Memory B cell (primary cell): ENCODE results near the gene PLCB3.

Source experiments
- ATAC-seq: fragments of 150-1000 bp; cut with Tn5 transposase; 2 replicates; pipeline ENCODE4 v1.10.0; 2021; ENCODE audit warnings: low read depth, mild to moderate bottlenecking, moderate library complexity
- DNase-seq, 2 donors: peaks; one replicate each; pipeline ENCODE4 v3.0.0; 2022; ENCODE audit warnings: low spot score in 2 of 2
- H3K27ac Mint-ChIP-seq: one replicate; pipeline ENCODE4 v1.8.0; 2022; ENCODE audit warnings: mild to moderate bottlenecking, moderate library complexity, mixed read lengths
- H3K27me3 Mint-ChIP-seq: one replicate; pipeline ENCODE4 v1.8.0; 2022; ENCODE audit warnings: mixed read lengths
- H3K36me3 Mint-ChIP-seq: one replicate; pipeline ENCODE4 v1.8.0; 2022; ENCODE audit warnings: mild to moderate bottlenecking, mixed read lengths
- H3K4me1 Mint-ChIP-seq: one replicate; pipeline ENCODE4 v1.8.0; 2022; ENCODE audit warnings: mixed read lengths
- H3K4me3 Mint-ChIP-seq: one replicate; pipeline ENCODE4 v1.8.0; 2022; ENCODE audit warnings: mild to moderate bottlenecking, moderate library complexity, mixed read lengths
- H3K9me3 Mint-ChIP-seq: one replicate; pipeline ENCODE4 v1.8.0; 2022; ENCODE audit warnings: mixed read lengths

The PLCB3 gene

DNA sequence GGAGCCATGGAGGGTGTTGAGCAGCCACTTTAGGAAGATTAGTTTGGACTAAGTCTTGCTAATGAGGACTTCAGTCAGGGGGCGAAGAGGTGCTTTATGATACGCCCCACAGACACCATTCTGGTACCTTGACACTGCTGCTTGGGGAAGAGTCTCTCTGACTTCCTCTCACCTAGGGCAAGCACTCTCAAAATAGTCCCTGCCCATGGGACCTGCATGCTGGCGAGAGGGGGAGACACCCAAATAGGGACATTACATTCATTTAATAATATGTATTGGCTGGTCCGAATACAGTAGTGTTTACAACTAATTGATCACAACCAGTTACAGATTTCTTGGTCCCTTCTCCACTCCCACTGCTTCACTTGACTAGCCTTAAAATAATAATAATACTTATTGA lies 44.4 kb downstream of the PLCB3 start:
- Mint-ChIP-seq H3K9me3 (no peaks in the 10 kb centered on the region), H3K4me1 (peaks cover 22% of the 10 kb centered on the region), H3K27ac (no peak overlapping the region), H3K27me3 (peaks cover 40% of the 10 kb centered on the region), H3K4me3 (no peak overlapping the region), H3K36me3 (no peaks in the 10 kb centered on the region)
- no peak for DNase-seq
- ATAC-seq = no peak

DNA sequence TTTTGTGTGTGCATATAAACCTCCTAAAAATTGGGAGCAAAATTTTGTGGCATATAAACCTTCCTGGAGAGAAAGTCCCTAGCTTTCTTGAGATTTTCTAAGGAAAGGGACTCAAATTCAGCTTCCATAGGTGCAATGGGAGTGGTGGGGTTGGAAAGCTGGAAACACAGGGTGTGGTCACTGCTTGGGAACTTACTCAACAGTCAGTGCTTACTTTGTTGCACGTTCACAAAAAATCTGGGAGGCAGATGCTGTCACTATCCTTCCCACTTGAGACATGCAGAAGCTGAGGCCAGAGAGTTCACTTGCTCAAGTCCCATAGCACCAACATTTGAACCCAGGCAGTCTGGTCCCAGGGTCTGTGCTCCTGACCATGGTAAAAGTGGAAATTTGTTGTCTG lies 44.9 kb downstream of the PLCB3 start:
- no peak overlapping the region for H3K4me3 Mint-ChIP-seq
- H3K36me3 Mint-ChIP-seq = no peaks in the 10 kb centered on the region
- no peak for DNase-seq
- H3K9me3 Mint-ChIP-seq = no peaks in the 10 kb centered on the region
- no peak overlapping the region for H3K27ac Mint-ChIP-seq
- peaks cover 38% of the 10 kb centered on the region for H3K27me3 Mint-ChIP-seq
- H3K4me1 Mint-ChIP-seq = peaks cover 23% of the 10 kb centered on the region
- ATAC-seq = no peak

DNA sequence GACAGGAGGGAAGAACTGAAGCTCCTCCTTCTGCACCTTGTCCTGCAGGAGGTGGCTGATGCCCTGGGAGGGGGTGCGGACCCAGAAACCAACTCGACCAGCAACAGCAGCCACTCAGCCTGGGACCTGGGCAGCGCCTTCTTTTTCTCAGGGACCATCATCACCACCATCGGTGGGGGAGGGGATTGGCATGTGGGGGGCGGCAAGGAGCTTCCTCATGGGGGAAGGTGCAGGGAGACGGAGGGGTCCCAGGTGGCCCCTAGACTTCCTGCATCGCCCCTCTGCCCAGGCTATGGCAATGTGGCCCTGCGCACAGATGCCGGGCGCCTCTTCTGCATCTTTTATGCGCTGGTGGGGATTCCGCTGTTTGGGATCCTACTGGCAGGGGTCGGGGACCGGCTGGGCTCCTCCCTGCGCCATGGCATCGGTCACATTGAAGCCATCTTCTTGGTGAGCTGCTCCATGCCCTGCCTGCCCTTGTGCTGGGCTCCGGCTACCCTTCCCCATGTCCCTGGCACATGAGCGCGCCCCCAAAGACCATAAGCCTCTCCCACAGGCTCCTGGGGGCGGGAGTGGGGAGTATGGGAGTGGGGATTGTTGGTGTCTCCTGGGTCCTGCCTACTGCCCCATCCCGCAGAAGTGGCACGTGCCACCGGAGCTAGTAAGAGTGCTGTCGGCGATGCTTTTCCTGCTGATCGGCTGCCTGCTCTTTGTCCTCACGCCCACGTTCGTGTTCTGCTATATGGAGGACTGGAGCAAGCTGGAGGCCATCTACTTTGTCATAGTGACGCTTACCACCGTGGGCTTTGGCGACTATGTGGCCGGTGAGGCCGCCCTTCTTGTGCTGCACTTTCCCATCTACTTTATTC lies 45.7 kb downstream of the PLCB3 start:
- ATAC-seq = no peak
- no peak overlapping the region for H3K4me3 Mint-ChIP-seq

DNA sequence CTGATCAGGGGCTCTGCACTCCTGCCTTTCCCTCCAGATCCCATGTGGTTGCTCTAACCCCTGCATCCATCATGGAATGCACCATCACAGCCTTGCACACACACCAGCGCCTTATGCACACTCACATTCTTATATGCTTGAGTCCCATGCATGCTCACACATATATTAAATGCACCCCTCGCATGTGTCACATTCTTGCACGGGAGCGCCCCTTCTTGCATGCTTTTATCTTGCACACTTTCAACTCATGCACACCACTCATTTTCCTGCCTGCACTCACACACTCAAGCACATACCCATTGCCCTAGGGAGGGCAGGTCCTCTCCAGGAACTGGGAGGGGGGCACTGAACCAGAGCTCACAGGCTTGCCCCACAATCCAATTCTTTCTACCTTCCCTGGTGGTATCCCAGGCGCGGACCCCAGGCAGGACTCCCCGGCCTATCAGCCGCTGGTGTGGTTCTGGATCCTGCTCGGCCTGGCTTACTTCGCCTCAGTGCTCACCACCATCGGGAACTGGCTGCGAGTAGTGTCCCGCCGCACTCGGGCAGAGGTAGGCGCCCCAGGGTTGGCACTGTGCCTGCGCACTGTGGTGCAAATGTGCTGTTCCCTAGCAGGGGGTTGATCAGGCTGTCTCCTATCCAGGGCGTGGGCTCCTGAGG lies 46.5 kb downstream of the PLCB3 start:
- Mint-ChIP-seq H3K27me3 (peaks cover 35% of the 10 kb centered on the region), H3K27ac (no peak overlapping the region), H3K4me1 (peaks cover 21% of the 10 kb centered on the region), H3K9me3 (no peaks in the 10 kb centered on the region), H3K4me3 (no peak overlapping the region), H3K36me3 (no peaks in the 10 kb centered on the region)
- ATAC-seq = no peak
- DNase-seq = no peak

More for the DNA sequence above, 45.7 kb downstream of the PLCB3 start:
- peaks cover 23% of the 10 kb centered on the region for H3K4me1 Mint-ChIP-seq
- H3K27ac Mint-ChIP-seq = no peak overlapping the region
- DNase-seq = no peak
- H3K9me3 Mint-ChIP-seq = no peaks in the 10 kb centered on the region
- H3K36me3 Mint-ChIP-seq = no peaks in the 10 kb centered on the region
- peaks cover 38% of the 10 kb centered on the region for H3K27me3 Mint-ChIP-seq

DNA sequence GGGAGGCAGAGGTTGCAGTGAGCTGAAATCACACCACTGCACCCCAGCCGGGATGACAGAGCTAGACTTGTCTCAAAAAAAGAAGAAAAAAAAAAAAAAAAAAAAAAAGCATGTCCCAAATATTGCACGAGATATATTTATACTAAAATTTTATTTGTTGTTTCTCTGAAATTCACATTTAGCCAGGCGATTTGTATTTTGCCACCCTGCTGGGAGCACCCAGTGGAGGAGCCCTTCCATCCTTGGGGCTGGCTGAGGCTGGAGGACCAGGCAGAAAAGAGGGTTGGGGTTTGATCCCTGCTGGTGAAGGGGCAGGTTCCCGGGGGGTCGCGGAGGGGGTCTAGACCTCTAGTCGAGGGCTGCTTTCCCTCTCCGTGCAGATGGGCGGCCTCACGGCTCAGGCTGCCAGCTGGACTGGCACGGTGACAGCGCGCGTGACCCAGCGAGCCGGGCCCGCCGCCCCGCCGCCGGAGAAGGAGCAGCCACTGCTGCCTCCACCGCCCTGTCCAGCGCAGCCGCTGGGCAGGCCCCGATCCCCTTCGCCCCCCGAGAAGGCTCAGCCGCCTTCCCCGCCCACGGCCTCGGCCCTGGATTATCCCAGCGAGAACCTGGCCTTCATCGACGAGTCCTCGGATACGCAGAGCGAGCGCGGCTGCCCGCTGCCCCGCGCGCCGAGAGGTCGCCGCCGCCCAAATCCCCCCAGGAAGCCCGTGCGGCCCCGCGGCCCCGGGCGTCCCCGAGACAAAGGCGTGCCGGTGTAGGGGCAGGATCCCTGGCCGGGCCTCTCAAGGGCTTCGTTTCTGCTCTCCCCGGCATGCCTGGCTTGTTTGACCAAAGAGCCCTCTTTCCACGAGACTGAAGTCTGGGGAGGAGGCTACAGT lies 47.9 kb downstream of the PLCB3 start:
- H3K9me3 Mint-ChIP-seq = no peaks in the 10 kb centered on the region
- H3K36me3 Mint-ChIP-seq = no peaks in the 10 kb centered on the region
- peaks cover 23% of the 10 kb centered on the region for H3K4me1 Mint-ChIP-seq
- peak overlapping the region; percentile 87 for H3K27ac Mint-ChIP-seq
- no peak for ATAC-seq
- H3K4me3 Mint-ChIP-seq = peak overlapping the region; percentile 65
- DNase-seq = peak in 1 of 2 donors; percentile 62
- H3K27me3 Mint-ChIP-seq = peaks cover 29% of the 10 kb centered on the region

DNA sequence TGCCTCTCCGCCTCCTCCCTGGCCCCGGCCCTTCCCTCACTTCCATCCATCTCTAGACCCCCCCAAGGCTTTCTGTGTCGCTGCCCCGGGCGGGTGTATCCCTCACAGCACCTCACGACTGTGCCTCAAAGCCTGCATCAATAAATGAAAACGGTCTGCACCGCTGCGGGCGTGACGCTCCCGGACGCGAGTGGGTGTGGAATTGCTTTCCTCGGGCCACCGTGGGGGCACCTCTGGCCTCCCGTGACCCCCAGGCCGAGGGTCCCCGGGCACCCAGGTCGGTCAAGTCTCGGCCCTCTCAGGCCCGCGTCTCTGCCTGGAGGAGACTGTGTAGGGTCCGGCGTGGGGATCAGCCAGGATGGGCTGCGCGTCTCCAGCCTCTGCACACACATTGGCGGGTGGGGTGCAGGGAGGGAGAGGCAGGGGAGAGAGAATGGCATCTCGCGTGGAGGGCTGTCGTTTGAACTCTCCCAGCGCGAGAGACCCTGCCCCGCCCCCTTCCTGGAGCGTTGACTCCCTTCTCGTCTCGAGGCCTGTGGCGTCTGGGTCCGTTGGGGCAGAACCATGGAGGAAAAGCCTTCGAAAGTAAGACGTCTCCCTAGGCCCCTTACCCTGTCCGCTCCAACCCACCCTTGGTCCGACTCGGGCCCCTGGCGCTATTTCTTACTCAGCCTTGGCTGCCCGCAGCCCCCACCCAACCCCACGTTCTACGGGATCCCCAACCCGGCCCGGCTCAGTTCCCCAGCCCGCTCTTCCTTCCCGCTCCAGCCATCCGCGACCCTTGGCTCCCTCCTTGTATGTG lies 48.7 kb downstream of the PLCB3 start, which contains the start of gene CATSPERZ:
CATSPERZ (plus strand) TSS at position 512 of the 802 bp plus-strand sequence; CDS start at position 565, 53 bp downstream.
- H3K9me3 Mint-ChIP-seq = no peaks in the 10 kb centered on the region
- DNase-seq (no peak), ATAC-seq (no peak)
- peaks cover 25% of the 10 kb centered on the region for H3K27me3 Mint-ChIP-seq
- H3K27ac Mint-ChIP-seq = peak within 1 kb of the TSS; percentile 87
- peaks cover 24% of the 10 kb centered on the region for H3K4me1 Mint-ChIP-seq
- H3K4me3 Mint-ChIP-seq = peak within 1 kb of the TSS; percentile 75
- H3K36me3 Mint-ChIP-seq = no peaks in the 10 kb centered on the region

DNA sequence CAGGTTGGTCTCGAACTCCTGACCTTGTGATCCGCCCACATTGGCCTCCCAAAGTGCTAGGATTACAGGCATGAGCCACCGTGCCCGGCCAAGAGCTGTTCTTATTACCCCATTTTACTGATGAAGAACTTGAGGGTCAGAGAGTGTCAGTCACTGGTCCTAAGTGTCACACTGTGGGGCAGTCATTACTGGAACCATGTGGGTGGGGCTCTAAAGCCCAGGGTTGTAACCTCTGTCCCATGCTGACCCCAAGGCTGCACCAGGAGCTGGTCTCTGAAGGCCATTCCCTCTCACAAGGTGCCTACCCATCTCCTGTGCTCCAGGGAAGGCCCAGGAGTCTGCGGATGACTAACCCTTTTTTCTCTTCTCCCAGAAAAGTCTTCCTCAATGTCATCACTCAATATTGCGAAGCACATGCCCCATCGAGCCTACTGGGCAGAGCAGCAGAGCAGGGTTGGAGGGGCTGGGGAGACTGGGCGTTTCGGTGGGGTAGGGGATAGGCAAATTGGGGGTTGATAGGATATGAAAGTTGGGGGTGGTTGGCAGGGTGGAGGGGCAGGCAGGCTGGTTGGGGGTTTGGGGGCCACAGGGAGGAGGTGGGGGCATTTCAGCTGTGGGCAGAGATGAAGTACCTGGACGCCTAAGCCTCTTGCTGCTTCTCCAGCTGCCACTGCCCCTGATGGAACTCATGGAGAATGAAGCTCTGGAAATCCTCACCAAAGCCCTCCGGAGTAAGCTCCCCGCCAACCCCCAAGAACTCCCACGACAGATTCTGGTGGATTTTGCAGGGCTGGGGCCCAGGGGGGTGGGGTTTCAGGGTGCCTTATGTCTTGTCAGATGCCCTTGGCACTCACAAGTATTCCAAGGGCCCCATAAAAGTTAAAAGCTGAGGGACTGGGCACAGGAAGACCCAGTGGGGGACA lies 52.0 kb downstream of the PLCB3 start:
- peak overlapping the region; percentile 72 for H3K27ac Mint-ChIP-seq
- H3K9me3 Mint-ChIP-seq = no peaks in the 10 kb centered on the region
- no peak for DNase-seq

DNA sequence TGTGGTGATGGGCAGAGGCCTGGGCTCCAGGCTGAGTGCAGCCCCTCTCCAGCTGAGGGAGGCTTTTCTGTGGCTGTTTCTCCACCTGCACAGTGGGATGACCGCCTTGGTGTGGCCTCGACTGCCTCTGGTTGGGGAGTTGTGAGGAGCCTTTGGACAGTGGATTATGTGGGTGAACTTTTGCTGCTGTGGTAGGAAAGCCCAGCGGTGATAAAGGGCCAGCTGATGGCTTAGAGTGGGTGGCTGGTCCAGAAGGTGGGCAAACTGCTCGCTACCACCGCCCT lies 52.6 kb downstream of the PLCB3 start:
- ATAC-seq = no peak
- Mint-ChIP-seq H3K4me3 (peak overlapping the region; percentile 88), H3K4me1 (peaks cover 24% of the 10 kb centered on the region), H3K27ac (peak overlapping the region; percentile 95), H3K9me3 (no peaks in the 10 kb centered on the region), H3K27me3 (peaks cover 6% of the 10 kb centered on the region), H3K36me3 (peaks cover 2% of the 10 kb centered on the region)
- no peak for DNase-seq

More for the DNA sequence above, 52.0 kb downstream of the PLCB3 start:
- Mint-ChIP-seq H3K36me3 (peaks cover 2% of the 10 kb centered on the region), H3K4me1 (peaks cover 24% of the 10 kb centered on the region), H3K4me3 (peak overlapping the region; percentile 27), H3K27me3 (peaks cover 7% of the 10 kb centered on the region)
- no peak for ATAC-seq

DNA sequence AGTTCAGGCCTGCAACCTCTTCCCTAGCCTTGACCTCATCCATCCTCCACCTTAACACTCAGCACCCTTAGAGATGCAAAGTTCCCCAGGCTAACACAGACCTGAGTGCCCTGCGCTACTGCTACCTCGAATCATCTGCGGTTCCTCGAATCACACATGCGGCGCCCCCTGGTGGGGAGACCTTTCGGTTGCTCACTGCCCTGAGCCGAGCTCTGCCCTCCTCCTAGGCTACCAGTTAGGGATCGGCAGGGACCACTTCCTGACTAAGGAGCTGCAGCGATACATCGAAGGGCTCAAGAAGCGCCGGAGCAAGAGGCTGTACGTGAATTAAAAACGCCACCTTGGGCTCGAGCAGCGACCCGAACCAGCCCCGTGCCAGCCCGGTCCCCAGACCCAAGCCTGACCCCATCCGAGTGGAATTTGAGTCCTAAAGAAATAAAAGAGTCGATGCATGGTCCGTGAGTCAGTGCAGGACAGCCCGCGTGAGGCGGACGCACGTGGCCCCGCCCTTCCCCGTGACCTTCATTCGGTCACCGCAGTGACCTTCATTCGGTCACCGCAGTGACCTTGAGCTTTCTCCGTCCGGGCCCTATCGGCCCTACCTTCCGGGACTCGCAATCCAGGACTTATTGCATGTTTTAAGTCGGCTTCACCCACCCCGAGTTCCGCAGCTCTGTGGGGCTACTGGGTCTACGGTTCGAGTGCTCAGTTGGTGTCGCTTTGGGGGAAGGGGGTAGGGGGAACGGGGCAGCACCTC lies 53.2 kb downstream of the PLCB3 start:
- Mint-ChIP-seq H3K9me3 (no peaks in the 10 kb centered on the region), H3K4me1 (peaks cover 24% of the 10 kb centered on the region), H3K36me3 (peaks cover 2% of the 10 kb centered on the region), H3K27me3 (peaks cover 6% of the 10 kb centered on the region), H3K4me3 (peak overlapping the region; percentile 88), H3K27ac (peak overlapping the region; percentile 95)
- ATAC-seq = peak; percentile 35
- peak; percentile 92 to 95 for DNase-seq

DNA sequence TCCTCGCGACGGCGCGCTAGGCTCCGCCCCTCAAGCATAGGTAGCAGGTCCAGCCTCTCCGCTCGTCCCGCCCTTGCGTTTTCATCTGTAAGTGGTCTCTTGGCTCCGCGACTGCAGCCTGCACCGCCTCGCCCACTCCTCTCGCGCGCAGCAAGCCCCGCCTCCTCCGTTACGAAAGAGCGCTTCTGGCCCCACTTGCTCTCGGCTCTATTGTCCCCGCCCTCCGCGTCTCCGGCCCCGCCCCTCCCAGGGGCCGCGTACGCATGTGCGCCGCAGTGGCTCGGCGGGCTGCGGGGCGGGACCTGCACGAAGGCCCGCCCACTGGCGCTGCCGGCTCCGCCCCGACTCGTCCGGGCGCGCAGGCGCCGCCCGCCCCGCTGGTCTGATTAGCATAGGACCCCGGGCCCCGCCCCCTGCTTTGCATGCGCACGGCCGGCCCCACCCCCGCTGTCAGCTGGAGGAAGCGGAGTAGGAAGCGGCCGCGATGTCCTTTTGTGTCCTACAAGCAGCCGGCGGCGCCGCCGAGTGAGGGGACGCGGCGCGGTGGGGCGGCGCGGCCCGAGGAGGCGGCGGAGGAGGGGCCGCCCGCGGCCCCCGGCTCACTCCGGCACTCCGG lies 53.9 kb downstream of the PLCB3 start, which contains the start of gene ESRRA:
ESRRA (plus strand) TSS at position 450 of the 616 bp plus-strand sequence. CDS start 1,656 bp downstream, outside the sequence.
- H3K27me3 Mint-ChIP-seq = peaks cover 3% of the 10 kb centered on the region
- no peaks in the 10 kb centered on the region for H3K9me3 Mint-ChIP-seq
- H3K27ac Mint-ChIP-seq = peak within 1 kb of the TSS; percentile 95
- H3K4me1 Mint-ChIP-seq = peaks cover 20% of the 10 kb centered on the region
- DNase-seq (peak; percentile 98 to 99), ATAC-seq (peak; percentile 68)
- peak within 1 kb of the TSS; percentile 98 for H3K4me3 Mint-ChIP-seq
- H3K36me3 Mint-ChIP-seq = peaks cover 2% of the 10 kb centered on the region

DNA sequence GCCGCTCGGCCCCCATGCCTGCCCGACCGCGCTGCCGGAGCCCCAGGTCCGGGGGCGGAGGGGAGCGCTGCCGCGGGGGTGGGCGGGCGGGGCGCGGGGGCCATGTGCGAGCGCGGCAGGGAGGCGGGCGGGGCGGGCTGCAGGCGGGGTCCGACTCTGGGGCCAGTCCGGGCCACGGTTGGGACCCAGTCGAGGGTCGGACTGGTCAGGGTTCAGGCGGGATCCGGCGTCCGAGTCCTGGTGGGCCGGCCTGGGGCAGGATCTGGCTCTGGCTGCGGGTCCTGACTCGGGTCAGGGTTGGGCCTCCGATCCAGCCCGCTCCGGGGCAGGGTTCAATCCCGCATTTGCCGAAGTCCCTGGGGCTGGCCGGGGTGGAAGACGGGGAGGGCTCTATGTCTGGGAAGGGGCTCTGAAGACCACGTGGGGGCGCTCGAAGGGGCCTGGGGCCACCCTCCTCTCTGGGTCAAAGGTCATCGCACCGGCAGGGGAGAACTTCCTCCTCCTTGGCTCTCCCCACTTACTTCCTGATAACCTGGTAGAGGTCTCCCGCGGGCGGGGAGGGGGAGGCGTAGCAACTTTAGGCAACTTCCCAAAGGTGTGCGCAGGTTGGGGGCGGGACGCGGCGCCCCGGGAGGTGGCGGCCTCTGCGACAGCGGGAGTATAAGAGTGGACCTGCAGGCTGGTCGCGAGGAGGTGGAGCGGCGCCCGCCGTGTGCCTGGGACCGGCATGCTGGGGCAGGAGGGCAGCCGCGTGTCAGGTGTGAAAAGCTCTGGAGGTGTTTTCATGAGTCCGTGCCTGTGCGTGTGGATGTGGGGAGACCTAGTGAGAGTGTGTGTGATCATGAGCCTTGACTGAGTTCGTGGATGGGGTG lies 54.6 kb downstream of the PLCB3 start:
- ATAC-seq (peak; percentile 14), DNase-seq (peak; percentile 46 to 67)
- H3K27me3 Mint-ChIP-seq = no peaks in the 10 kb centered on the region
- peak overlapping the region; percentile 98 for H3K4me3 Mint-ChIP-seq
- no peaks in the 10 kb centered on the region for H3K9me3 Mint-ChIP-seq
- peaks cover 2% of the 10 kb centered on the region for H3K36me3 Mint-ChIP-seq
- peaks cover 15% of the 10 kb centered on the region for H3K4me1 Mint-ChIP-seq
- H3K27ac Mint-ChIP-seq = peak overlapping the region; percentile 94
